Natural killer cell (primary cell): Measurements from ENCODE around the gene APOL2. TPM values are rescaled to one million over a fixed set of nuclear protein-coding genes. Genes with fewer than 3 reads are reported as not detected.
"Not testable (repeated sequence)": the region's sequence is repeated elsewhere in the genome, so short reads cannot be mapped to it uniquely, and the experiment has no call there.

Experiments used
- ATAC-seq, 3 donors: fragments of 150-1000 bp in 2 of 3; fragments of 200-7000 bp in 1 of 3; cut with Tn5 transposase; 1 replicate in 1 of 3; 2 replicates in 2 of 3; pipeline ENCODE4 v1.10.0; 2021; ENCODE audit warnings: mild to moderate bottlenecking in 2 of 3, moderate library complexity in 2 of 3
- DNase-seq, 2 donors: peaks; one replicate each; pipeline versions ENCODE4 v3.0.0 to v3.0.0-alpha.2; 2013 to 2021; ENCODE audit warnings: mixed read lengths in 1 of 2
- H3K27ac ChIP-seq: one replicate; pipeline ENCODE4 v1.5.1; 2013; ENCODE audit warnings: mild to moderate bottlenecking, low read length
- H3K27me3 ChIP-seq: one replicate; pipeline ENCODE4 v1.6.1; 2013; ENCODE audit warnings: low read length; ENCODE audit not compliant: control insufficient read depth, insufficient read depth
- H3K36me3 ChIP-seq: one replicate; pipeline ENCODE4 v1.6.1; 2013; ENCODE audit warnings: low read length; ENCODE audit not compliant: control insufficient read depth, insufficient read depth
- H3K4me1 ChIP-seq: one replicate; pipeline ENCODE4 v1.6.1; 2013; ENCODE audit warnings: low read length; ENCODE audit not compliant: control insufficient read depth, insufficient read depth
- H3K4me3 ChIP-seq: one replicate; pipeline ENCODE4 v1.5.1; 2013; ENCODE audit warnings: low read length
- H3K9me3 ChIP-seq: one replicate; pipeline ENCODE4 v1.6.1; 2013; ENCODE audit warnings: low read length; ENCODE audit not compliant: control insufficient read depth, insufficient read depth
- H3K27ac Mint-ChIP-seq, 2 donors: one replicate each; pipeline ENCODE4 v1.8.0; 2022; ENCODE audit warnings: mild to moderate bottlenecking in 2 of 2, mixed read lengths in 2 of 2, moderate library complexity in 1 of 2
- H3K27me3 Mint-ChIP-seq, 2 donors: one replicate each; pipeline ENCODE4 v1.8.0; 2022; ENCODE audit warnings: low read depth in 2 of 2, mixed read lengths in 2 of 2
- H3K36me3 Mint-ChIP-seq: one replicate; pipeline ENCODE4 v1.8.0; 2022; ENCODE audit warnings: mixed read lengths
- H3K4me1 Mint-ChIP-seq, 2 donors: one replicate each; pipeline ENCODE4 v1.8.0; 2022; ENCODE audit warnings: mixed read lengths in 2 of 2
- H3K4me3 Mint-ChIP-seq: one replicate; pipeline ENCODE4 v1.8.0; 2022; ENCODE audit warnings: mild to moderate bottlenecking, moderate library complexity, mixed read lengths
- H3K9me3 Mint-ChIP-seq, 2 donors: one replicate each; pipeline ENCODE4 v1.8.0; 2022; ENCODE audit warnings: mixed read lengths in 2 of 2
- WGBS: methylation state at CpG from one replicate; pipeline ENCODE4 v1.1.7; 2013; ENCODE audit warnings: missing lambda C conversion rate; ENCODE audit not compliant: insufficient coverage; 5-methylcytosine and 5-hydroxymethylcytosine counted together
- intact Hi-C: fragments of 100-400 bp; cut with micrococcal nuclease; formaldehyde crosslinking; loops from one replicate; pipeline ENCODE4 v1.14.2; 2022
- total RNA-seq, 4 donors: library from RNA; stranded (reverse); fragments of 120-200 nt in 1 of 4; gene quantifications; one replicate each; pipeline versions ENCODE4 v1.2.3 to v1.2.4, GENCODE V29; 2013 to 2022
- TF ChIP-seq, protein P1 (sequence below): fragments of 200-600 bp; IDR thresholded peaks from one replicate; pipeline ENCODE4 v1.8.0; 2022; ENCODE audit warnings: antibody characterized with exemption

The APOL2 gene
- total RNA-seq, 3 donors from 2014 or later (not counting 1 experiment from before 2014, with no cell fraction given), result 51.7 to 112 (median 67.2) TPM

GRCh38 chr22:36201630-36202319 lies 37.6 kb downstream of the APOL2 start, which contains the start of gene APOL4:
TSS of gene APOL4 (minus strand) at chr22:36201809. CDS start at chr22:36201734, 75 bp downstream.
- Histone ChIP-seq H3K4me3 (no peak within 1 kb of the TSS), H3K9me3 (no peaks in the 10 kb centered on the region), H3K27me3 (no peaks in the 10 kb centered on the region), H3K4me1 (peaks cover 32% of the 10 kb centered on the region), H3K27ac (no peak within 1 kb of the TSS), H3K36me3 (no peaks in the 10 kb centered on the region)
- Mint-ChIP-seq H3K9me3 (no peaks in the 10 kb centered on the region), H3K27ac (no peak within 1 kb of the TSS), H3K4me1 (peaks cover 17 to 24% of the 10 kb centered on the region in 2 donors), H3K36me3 (no peaks in the 10 kb centered on the region), H3K27me3 (peaks cover 0 to 2% of the 10 kb centered on the region in 2 donors), H3K4me3 (no peak within 1 kb of the TSS)
- DNase-seq (no peak), ATAC-seq (no peak)
- intact Hi-C loops, result no loop called here
- WGBS, result 50% methylated on average over 13 of the region's 13 CpGs
- TF ChIP-seq, protein P1, sequence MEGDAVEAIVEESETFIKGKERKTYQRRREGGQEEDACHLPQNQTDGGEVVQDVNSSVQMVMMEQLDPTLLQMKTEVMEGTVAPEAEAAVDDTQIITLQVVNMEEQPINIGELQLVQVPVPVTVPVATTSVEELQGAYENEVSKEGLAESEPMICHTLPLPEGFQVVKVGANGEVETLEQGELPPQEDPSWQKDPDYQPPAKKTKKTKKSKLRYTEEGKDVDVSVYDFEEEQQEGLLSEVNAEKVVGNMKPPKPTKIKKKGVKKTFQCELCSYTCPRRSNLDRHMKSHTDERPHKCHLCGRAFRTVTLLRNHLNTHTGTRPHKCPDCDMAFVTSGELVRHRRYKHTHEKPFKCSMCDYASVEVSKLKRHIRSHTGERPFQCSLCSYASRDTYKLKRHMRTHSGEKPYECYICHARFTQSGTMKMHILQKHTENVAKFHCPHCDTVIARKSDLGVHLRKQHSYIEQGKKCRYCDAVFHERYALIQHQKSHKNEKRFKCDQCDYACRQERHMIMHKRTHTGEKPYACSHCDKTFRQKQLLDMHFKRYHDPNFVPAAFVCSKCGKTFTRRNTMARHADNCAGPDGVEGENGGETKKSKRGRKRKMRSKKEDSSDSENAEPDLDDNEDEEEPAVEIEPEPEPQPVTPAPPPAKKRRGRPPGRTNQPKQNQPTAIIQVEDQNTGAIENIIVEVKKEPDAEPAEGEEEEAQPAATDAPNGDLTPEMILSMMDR, result no peak

- ATAC-seq, H3K27ac ChIP-seq, H3K27ac Mint-ChIP-seq, intact Hi-C loops, H3K9me3 Mint-ChIP-seq, H3K4me3 Mint-ChIP-seq, H3K4me3 ChIP-seq, DNase-seq, H3K36me3 ChIP-seq, H3K27me3 Mint-ChIP-seq, H3K9me3 ChIP-seq, H3K27me3 ChIP-seq, H3K36me3 Mint-ChIP-seq: not testable (repeated sequence)
- peaks cover 35% of the 10 kb centered on the region for H3K4me1 ChIP-seq
- 100% methylated on average over 1 of the region's 5 CpGs for WGBS
- peaks cover 22 to 24% of the 10 kb centered on the region in 2 donors for H3K4me1 Mint-ChIP-seq
Observed at GRCh38 chr22:36201025-36201424, 38.3 kb downstream of the APOL2 start.

- Histone ChIP-seq H3K4me1 (peaks cover 27% of the 10 kb centered on the region), H3K27ac (no peak overlapping the region), H3K4me3 (no peak overlapping the region), H3K36me3 (no peaks in the 10 kb centered on the region), H3K9me3 (no peaks in the 10 kb centered on the region), H3K27me3 (no peaks in the 10 kb centered on the region)
- H3K4me3 Mint-ChIP-seq, result no peak overlapping the region
- peaks cover 22 to 24% of the 10 kb centered on the region in 2 donors for H3K4me1 Mint-ChIP-seq
- TF ChIP-seq, protein P1, result no peak
- no peaks in the 10 kb centered on the region for H3K36me3 Mint-ChIP-seq
- 41% methylated on average over 5 of the region's 5 CpGs for WGBS
- H3K27me3 Mint-ChIP-seq, result peaks cover 0 to 2% of the 10 kb centered on the region in 2 donors
- intact Hi-C loops, result no loop called here
- H3K27ac Mint-ChIP-seq, result no peak overlapping the region
- DNase-seq (no peak), ATAC-seq (no peak)
- H3K9me3 Mint-ChIP-seq, result no peaks in the 10 kb centered on the region
Observed at GRCh38 chr22:36199001-36199551, 40.3 kb downstream of the APOL2 start.

GRCh38 chr22:36198536-36198935 lies 40.8 kb downstream of the APOL2 start:
- Histone ChIP-seq H3K4me3 (no peak overlapping the region), H3K9me3 (no peaks in the 10 kb centered on the region), H3K27me3 (no peaks in the 10 kb centered on the region), H3K4me1 (peaks cover 25% of the 10 kb centered on the region), H3K36me3 (no peaks in the 10 kb centered on the region), H3K27ac (no peak overlapping the region)
- Mint-ChIP-seq H3K4me3 (no peak overlapping the region), H3K4me1 (peaks cover 22 to 24% of the 10 kb centered on the region in 2 donors), H3K27ac (peak overlapping the region in 1 of 2 donors; percentile 45), H3K27me3 (peaks cover 0 to 2% of the 10 kb centered on the region in 2 donors), H3K9me3 (no peaks in the 10 kb centered on the region), H3K36me3 (no peaks in the 10 kb centered on the region)
- intact Hi-C loops, result no loop called here
- 98% methylated on average over 2 of the region's 3 CpGs for WGBS
- TF ChIP-seq, protein P1, result no peak
- ATAC-seq (no peak), DNase-seq (no peak)
